Upper lobe of left lung (tissue), 4 donors: ENCODE measurements around the gene KRTAP5-10.

Experiments used
- EP300 ChIP-seq, 4 donors: sonication (generic); formaldehyde crosslinking; IDR thresholded peaks; one replicate each; pipeline ENCODE4 v1.5.1; 2017; ENCODE audit warnings: antibody characterized with exemption in 4 of 4, control low read depth in 2 of 4
- POLR2A ChIP-seq, 4 donors: fragments of 450-650 bp; IDR thresholded peaks; one replicate each; pipeline ENCODE4 v1.5.1; 2016 to 2017; ENCODE audit warnings: antibody characterized with exemption in 4 of 4, mild to moderate bottlenecking in 2 of 4
- TF ChIP-seq, protein P1 (sequence below), 6 experiments: fragments of 450-650 bp in 4 of 6; fragments of 200-600 bp in 2 of 6; sonication (generic) in 2 of 6; IDR thresholded peaks; one replicate each; pipeline ENCODE4 v1.5.1; 2016 to 2019; ENCODE audit warnings: antibody characterized with exemption in 6 of 6

DNA sequence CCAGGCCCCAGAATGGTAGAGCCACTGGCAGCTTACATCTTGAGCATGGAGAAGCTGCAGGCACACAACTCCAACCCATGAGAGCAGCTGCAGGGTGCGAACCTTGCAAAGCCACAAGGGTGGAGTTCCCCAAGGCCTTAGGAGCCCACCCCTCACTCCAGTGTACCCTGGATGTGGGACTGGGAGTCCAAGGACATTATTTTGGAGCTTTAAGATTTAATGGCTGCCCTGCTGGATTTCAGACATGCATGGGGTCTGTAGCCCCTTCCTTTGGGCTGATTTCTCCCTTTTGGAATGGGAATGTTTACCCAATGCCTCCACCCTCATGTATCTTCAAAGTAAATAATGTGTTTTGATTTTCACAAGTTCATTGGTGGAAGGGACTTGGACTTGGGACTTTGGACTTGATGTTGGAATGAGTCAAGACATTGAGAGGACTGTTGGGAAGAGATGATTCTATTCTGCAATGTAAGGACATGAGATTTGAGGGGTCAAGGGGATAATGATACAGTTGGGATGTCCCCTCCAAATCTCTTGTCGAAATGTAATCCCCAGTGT, 39.3 kb upstream of the KRTAP5-10 start:
- TF ChIP-seq EP300 (IDR thresholded peaks at IDR 0.05) = no peak
- TF ChIP-seq, protein P1, sequence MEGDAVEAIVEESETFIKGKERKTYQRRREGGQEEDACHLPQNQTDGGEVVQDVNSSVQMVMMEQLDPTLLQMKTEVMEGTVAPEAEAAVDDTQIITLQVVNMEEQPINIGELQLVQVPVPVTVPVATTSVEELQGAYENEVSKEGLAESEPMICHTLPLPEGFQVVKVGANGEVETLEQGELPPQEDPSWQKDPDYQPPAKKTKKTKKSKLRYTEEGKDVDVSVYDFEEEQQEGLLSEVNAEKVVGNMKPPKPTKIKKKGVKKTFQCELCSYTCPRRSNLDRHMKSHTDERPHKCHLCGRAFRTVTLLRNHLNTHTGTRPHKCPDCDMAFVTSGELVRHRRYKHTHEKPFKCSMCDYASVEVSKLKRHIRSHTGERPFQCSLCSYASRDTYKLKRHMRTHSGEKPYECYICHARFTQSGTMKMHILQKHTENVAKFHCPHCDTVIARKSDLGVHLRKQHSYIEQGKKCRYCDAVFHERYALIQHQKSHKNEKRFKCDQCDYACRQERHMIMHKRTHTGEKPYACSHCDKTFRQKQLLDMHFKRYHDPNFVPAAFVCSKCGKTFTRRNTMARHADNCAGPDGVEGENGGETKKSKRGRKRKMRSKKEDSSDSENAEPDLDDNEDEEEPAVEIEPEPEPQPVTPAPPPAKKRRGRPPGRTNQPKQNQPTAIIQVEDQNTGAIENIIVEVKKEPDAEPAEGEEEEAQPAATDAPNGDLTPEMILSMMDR (IDR thresholded peaks at IDR 0.05) = no peak
- TF ChIP-seq POLR2A (IDR thresholded peaks at IDR 0.05) = no peak
